ENCODE data around the gene TK2. TPM values are rescaled to one million over a fixed set of nuclear protein-coding genes. Genes with fewer than 3 reads are reported as not detected.
A peak's percentile ranks its signal among the peaks of the same experiment; 100 is the strongest.

Gene TK2
- total and polyA plus RNA-seq, 2 experiments from 2014 or later: 27.9 to 57.5 TPM

- peaks cover 50% of the 10 kb centered on the region for H3K4me1 ChIP-seq (ENCODE audit: insufficient read depth)
- in situ Hi-C loops (cut with MboI): no loop called here
- no peak overlapping the region for H3K4me3 ChIP-seq
- H3K79me2 ChIP-seq (ENCODE audit: insufficient read depth): no peaks in the 10 kb centered on the region
- H3K4me2 ChIP-seq (ENCODE audit: unreplicated experiment): no peak overlapping the region
- no peak for TF ChIP-seq EZH2phosphoT487 (IDR thresholded peaks at IDR 0.05; ENCODE audit: insufficient read depth, low read depth)
- TF ChIP-seq EZH2 (IDR thresholded peaks at IDR 0.05; ENCODE audit: insufficient read depth, poor library complexity, severe bottlenecking): no peak
- H3K27ac ChIP-seq: peak overlapping the region; percentile 22; the same call in 1 of the 2 replicates
- no peaks in the 10 kb centered on the region for H3K9me3 ChIP-seq (ENCODE audit: low read depth)
- no peaks in the 10 kb centered on the region for H4K20me1 ChIP-seq (ENCODE audit: insufficient read depth)
- H3K9ac ChIP-seq: no peak overlapping the region
- no peaks in the 10 kb centered on the region for H3K36me3 ChIP-seq (ENCODE audit: low read depth)
- no peaks in the 10 kb centered on the region for H3K27me3 ChIP-seq (replicated peaks; ENCODE audit: insufficient read depth)
- DNase-seq: no peak
- H3K9me2 ChIP-seq (ENCODE audit: insufficient read depth): no peaks in the 10 kb centered on the region
- peaks cover 30% of the 10 kb centered on the region for H3F3A ChIP-seq (ENCODE audit: insufficient read depth)
- WGBS, 2 experiments (ENCODE audit: low coverage in 1 of 2, low lambda C conversion rate in 2 of 2, missing lambda C conversion rate in 2 of 2): 55 to 65% methylated on average over 8 of the region's 8 CpGs
- no peak overlapping the region for H2AFZ ChIP-seq
Observed at GRCh38 chr16:66513111-66513723, 36.7 kb downstream of the TK2 start.

- Histone ChIP-seq H3F3A (ENCODE audit: insufficient read depth) (peaks cover 30% of the 10 kb centered on the region), H3K4me1 (ENCODE audit: insufficient read depth) (peaks cover 52% of the 10 kb centered on the region), H3K4me3 (no peak overlapping the region), H3K9me2 (ENCODE audit: insufficient read depth) (no peaks in the 10 kb centered on the region), H3K79me2 (ENCODE audit: insufficient read depth) (no peaks in the 10 kb centered on the region), H2AFZ (no peak overlapping the region), H4K20me1 (ENCODE audit: insufficient read depth) (no peaks in the 10 kb centered on the region), H3K36me3 (ENCODE audit: low read depth) (no peaks in the 10 kb centered on the region), H3K9ac (peak overlapping the region; percentile 31), H3K27ac (peak overlapping the region; percentile 69), H3K9me3 (ENCODE audit: low read depth) (no peaks in the 10 kb centered on the region), H3K4me2 (ENCODE audit: unreplicated experiment) (peak overlapping the region; percentile 43), H3K27me3 (replicated peaks; ENCODE audit: insufficient read depth) (no peaks in the 10 kb centered on the region)
- in situ Hi-C loops (cut with MboI): no loop called here
- TF ChIP-seq EZH2 (IDR thresholded peaks at IDR 0.05; ENCODE audit: insufficient read depth, poor library complexity, severe bottlenecking) (no peak), EZH2phosphoT487 (IDR thresholded peaks at IDR 0.05; ENCODE audit: insufficient read depth, low read depth) (no peak)
- WGBS, 2 experiments (ENCODE audit: low coverage in 1 of 2, low lambda C conversion rate in 2 of 2, missing lambda C conversion rate in 2 of 2): 45 to 46% methylated on average over 15 of the region's 15 CpGs
- DNase-seq: peak; percentile 64
Observed at GRCh38 chr16:66512272-66513110, 37.4 kb downstream of the TK2 start.

GRCh38 chr16:66511602-66512271 lies 38.2 kb downstream of the TK2 start:
- no peaks in the 10 kb centered on the region for H3K79me2 ChIP-seq (ENCODE audit: insufficient read depth)

More at GRCh38 chr16:66511602-66512271, 38.2 kb downstream of the TK2 start:
- Histone ChIP-seq H3K9ac (peak overlapping the region; percentile 31), H3K27me3 (replicated peaks; ENCODE audit: insufficient read depth) (no peaks in the 10 kb centered on the region), H3F3A (ENCODE audit: insufficient read depth) (peaks cover 24% of the 10 kb centered on the region), H3K9me3 (ENCODE audit: low read depth) (no peaks in the 10 kb centered on the region), H3K27ac (peak overlapping the region; percentile 69), H4K20me1 (ENCODE audit: insufficient read depth) (no peaks in the 10 kb centered on the region), H3K4me1 (ENCODE audit: insufficient read depth) (peaks cover 46% of the 10 kb centered on the region), H3K9me2 (ENCODE audit: insufficient read depth) (no peaks in the 10 kb centered on the region), H3K36me3 (ENCODE audit: low read depth) (no peaks in the 10 kb centered on the region), H3K4me2 (ENCODE audit: unreplicated experiment) (peak overlapping the region; percentile 43), H3K4me3 (no peak overlapping the region), H2AFZ (no peak overlapping the region)
- peak; percentile 91 for DNase-seq
- in situ Hi-C loops (cut with MboI): no loop called here
- 14 to 15% methylated on average over 13 of the region's 13 CpGs for WGBS, 2 experiments (ENCODE audit: low coverage in 1 of 2, low lambda C conversion rate in 2 of 2, missing lambda C conversion rate in 2 of 2)
- no peak for TF ChIP-seq EZH2 (IDR thresholded peaks at IDR 0.05; ENCODE audit: insufficient read depth, poor library complexity, severe bottlenecking)
- TF ChIP-seq EZH2phosphoT487 (IDR thresholded peaks at IDR 0.05; ENCODE audit: insufficient read depth, low read depth): no peak

Measured in GM23248 (cell line).